Muscle layer of duodenum (tissue), 2 donors: ENCODE data around the gene HMX1.

Experiments used
- H3K27ac ChIP-seq: one replicate; pipeline ENCODE4 v1.7.0; 2013; ENCODE audit warnings: mild to moderate bottlenecking, low read length
- H3K27me3 ChIP-seq: one replicate; pipeline ENCODE4 v1.7.0; 2013; ENCODE audit warnings: low read depth, mild to moderate bottlenecking, control low read depth, low read length
- H3K36me3 ChIP-seq, 2 donors: one replicate each; pipeline ENCODE4 v1.7.0; 2013; ENCODE audit warnings: low read length in 2 of 2, control low read depth in 1 of 2, mild to moderate bottlenecking in 1 of 2; ENCODE audit not compliant: insufficient read depth in 2 of 2, control insufficient read depth in 1 of 2
- H3K4me1 ChIP-seq, 2 donors: one replicate each; pipeline ENCODE4 v1.7.0; 2013; ENCODE audit warnings: low read length in 2 of 2, mild to moderate bottlenecking in 2 of 2, control low read depth in 1 of 2, moderate library complexity in 1 of 2; ENCODE audit not compliant: insufficient read depth in 2 of 2, control insufficient read depth in 1 of 2
- H3K4me3 ChIP-seq, 2 donors: one replicate each; pipeline ENCODE4 v1.7.0; 2013; ENCODE audit warnings: low read length in 2 of 2, low read depth in 1 of 2, mild to moderate bottlenecking in 1 of 2
- H3K9me3 ChIP-seq, 2 donors: one replicate each; pipeline ENCODE4 v1.7.0; 2013; ENCODE audit warnings: low read length in 2 of 2, control low read depth in 1 of 2, mild to moderate bottlenecking in 1 of 2; ENCODE audit not compliant: control insufficient read depth in 1 of 2
- donor health status: healthy.

HMX1 gene

GRCh38 chr4:8857766-8858700 lies 13.6 kb downstream of the HMX1 start:
- peak overlapping the region in 1 of 2 donors; percentile 50 for H3K4me3 ChIP-seq
- peaks cover 0 to 40% of the 10 kb centered on the region in 2 donors for H3K4me1 ChIP-seq
- H3K9me3 ChIP-seq = peaks cover 2 to 3% of the 10 kb centered on the region in 2 donors
- H3K27ac ChIP-seq = no peak overlapping the region
- H3K36me3 ChIP-seq = no peaks in the 10 kb centered on the region
- peaks cover 61% of the 10 kb centered on the region for H3K27me3 ChIP-seq

GRCh38 chr4:8856835-8857621 lies 14.6 kb downstream of the HMX1 start:
- Histone ChIP-seq H3K27ac (no peak overlapping the region), H3K9me3 (peaks cover 4 to 8% of the 10 kb centered on the region in 2 donors), H3K36me3 (no peaks in the 10 kb centered on the region), H3K27me3 (peaks cover 57% of the 10 kb centered on the region), H3K4me3 (peak overlapping the region in 1 of 2 donors; percentile 50), H3K4me1 (peaks cover 0 to 40% of the 10 kb centered on the region in 2 donors)

GRCh38 chr4:8855818-8856245 lies 15.8 kb downstream of the HMX1 start:
- H3K36me3 ChIP-seq = no peaks in the 10 kb centered on the region
- H3K27me3 ChIP-seq = peaks cover 51% of the 10 kb centered on the region
- no peak overlapping the region for H3K27ac ChIP-seq
- peaks cover 0 to 30% of the 10 kb centered on the region in 2 donors for H3K4me1 ChIP-seq
- peaks cover 4 to 8% of the 10 kb centered on the region in 2 donors for H3K9me3 ChIP-seq
- no peak overlapping the region for H3K4me3 ChIP-seq

GRCh38 chr4:8854931-8855330 lies 16.7 kb downstream of the HMX1 start:
- peaks cover 0 to 23% of the 10 kb centered on the region in 2 donors for H3K4me1 ChIP-seq
- H3K27me3 ChIP-seq = peaks cover 51% of the 10 kb centered on the region
- no peak overlapping the region for H3K4me3 ChIP-seq

GRCh38 chr4:8854016-8854415 lies 17.6 kb downstream of the HMX1 start:
- H3K27me3 ChIP-seq = peaks cover 43% of the 10 kb centered on the region
- no peaks in the 10 kb centered on the region for H3K36me3 ChIP-seq
- peaks cover 0 to 23% of the 10 kb centered on the region in 2 donors for H3K4me1 ChIP-seq

More at GRCh38 chr4:8854931-8855330, 16.7 kb downstream of the HMX1 start:
- Histone ChIP-seq H3K9me3 (peaks cover 4 to 8% of the 10 kb centered on the region in 2 donors), H3K27ac (no peak overlapping the region), H3K36me3 (no peaks in the 10 kb centered on the region)

GRCh38 chr4:8853249-8853648 lies 18.4 kb downstream of the HMX1 start:
- no peaks in the 10 kb centered on the region for H3K36me3 ChIP-seq
- peaks cover 35% of the 10 kb centered on the region for H3K27me3 ChIP-seq
- no peak overlapping the region for H3K27ac ChIP-seq
- peaks cover 4 to 8% of the 10 kb centered on the region in 2 donors for H3K9me3 ChIP-seq
- H3K4me1 ChIP-seq = peaks cover 0 to 16% of the 10 kb centered on the region in 2 donors
- no peak overlapping the region for H3K4me3 ChIP-seq

More at GRCh38 chr4:8854016-8854415, 17.6 kb downstream of the HMX1 start:
- H3K4me3 ChIP-seq = no peak overlapping the region
- H3K27ac ChIP-seq = no peak overlapping the region
- H3K9me3 ChIP-seq = peaks cover 4 to 8% of the 10 kb centered on the region in 2 donors

GRCh38 chr4:8852118-8852704 lies 19.4 kb downstream of the HMX1 start:
- Histone ChIP-seq H3K27me3 (peaks cover 25% of the 10 kb centered on the region), H3K27ac (no peak overlapping the region), H3K36me3 (no peaks in the 10 kb centered on the region), H3K4me1 (peaks cover 0 to 5% of the 10 kb centered on the region in 2 donors), H3K4me3 (no peak overlapping the region), H3K9me3 (peaks cover 4 to 8% of the 10 kb centered on the region in 2 donors)

- Histone ChIP-seq H3K27me3 (peaks cover 20% of the 10 kb centered on the region), H3K4me1 (no peaks in the 10 kb centered on the region), H3K4me3 (no peak overlapping the region), H3K36me3 (no peaks in the 10 kb centered on the region), H3K9me3 (peaks cover 4 to 8% of the 10 kb centered on the region in 2 donors), H3K27ac (no peak overlapping the region)
Observed at GRCh38 chr4:8851321-8852117, 20.1 kb downstream of the HMX1 start.

GRCh38 chr4:8850830-8851188 lies 20.8 kb downstream of the HMX1 start:
- H3K27me3 ChIP-seq = peaks cover 17% of the 10 kb centered on the region
- no peaks in the 10 kb centered on the region for H3K36me3 ChIP-seq
- H3K4me1 ChIP-seq = no peaks in the 10 kb centered on the region
- H3K4me3 ChIP-seq = no peak overlapping the region
- no peak overlapping the region for H3K27ac ChIP-seq
- peaks cover 4 to 8% of the 10 kb centered on the region in 2 donors for H3K9me3 ChIP-seq

GRCh38 chr4:8850074-8850829 lies 21.4 kb downstream of the HMX1 start:
- no peak overlapping the region for H3K27ac ChIP-seq
- H3K27me3 ChIP-seq = peaks cover 11% of the 10 kb centered on the region
- no peaks in the 10 kb centered on the region for H3K36me3 ChIP-seq
- peaks cover 4 to 8% of the 10 kb centered on the region in 2 donors for H3K9me3 ChIP-seq
- no peaks in the 10 kb centered on the region for H3K4me1 ChIP-seq
- no peak overlapping the region for H3K4me3 ChIP-seq
